Lung (tissue), 12 donors: ENCODE data around the gene NFIB. TPM values are rescaled to one million over a fixed set of nuclear protein-coding genes. Genes with fewer than 3 reads are reported as not detected.

Source experiments
- ATAC-seq: fragments of 200-7000 bp; cut with Tn5 transposase; one replicate; pipeline ENCODE4 v1.9.1; 2020; ENCODE audit warnings: moderate number of reproducible peaks; ENCODE audit not compliant: insufficient read depth, low FRiP score
- DNase-seq, 3 donors: peaks; one replicate each; pipeline ENCODE4 v3.0.0-alpha.2; 2013 to 2017
- H3K27ac ChIP-seq, 2 donors: one replicate each; pipeline ENCODE4 v1.5.1; 2013; ENCODE audit warnings: mild to moderate bottlenecking in 2 of 2, moderate library complexity in 2 of 2, control low read depth in 1 of 2, inconsistent platforms in 1 of 2, low read depth in 1 of 2, low read length in 1 of 2
- H3K27me3 ChIP-seq, 3 donors: one replicate each; pipeline ENCODE4 v1.5.1; 2013; ENCODE audit warnings: low read length in 2 of 3; ENCODE audit not compliant: control insufficient read depth in 3 of 3, insufficient read depth in 3 of 3
- H3K36me3 ChIP-seq, 4 donors: one replicate each; pipeline ENCODE4 v1.5.1; 2013; ENCODE audit warnings: low read length in 4 of 4, mild to moderate bottlenecking in 1 of 4, moderate library complexity in 1 of 4; ENCODE audit not compliant: control insufficient read depth in 4 of 4, insufficient read depth in 4 of 4
- H3K4me1 ChIP-seq, 5 donors: one replicate each; pipeline ENCODE4 v1.5.1; 2013; ENCODE audit warnings: low read length in 5 of 5, mild to moderate bottlenecking in 2 of 5, moderate library complexity in 1 of 5; ENCODE audit not compliant: control insufficient read depth in 5 of 5, insufficient read depth in 5 of 5
- H3K4me3 ChIP-seq: one replicate; pipeline ENCODE4 v1.5.1; 2013; ENCODE audit warnings: mild to moderate bottlenecking, control low read depth, moderate library complexity
- H3K9ac ChIP-seq, 2 donors: one replicate each; pipeline ENCODE4 v1.5.1; 2013; ENCODE audit warnings: low read length in 2 of 2, control low read depth in 1 of 2; ENCODE audit not compliant: insufficient read depth in 1 of 2
- H3K9me3 ChIP-seq, 4 donors: one replicate each; pipeline ENCODE4 v1.5.1; 2013; ENCODE audit warnings: low read length in 3 of 4, mild to moderate bottlenecking in 1 of 4, moderate library complexity in 1 of 4; ENCODE audit not compliant: control insufficient read depth in 4 of 4, insufficient read depth in 3 of 4
- CTCF ChIP-seq: IDR thresholded peaks from 2 replicates; pipeline ENCODE4 v1.5.1; 2012; ENCODE audit warnings: mild to moderate bottlenecking; ENCODE audit errors: control extremely low read depth, extremely low read depth
- WGBS, 2 donors: extraction: QIAGEN DNeasy Blood & Tissue Kit; methylation state at CpG; one replicate each; pipeline ENCODE4 v1.1.7; 2013; 5-methylcytosine and 5-hydroxymethylcytosine counted together
- polyA plus RNA-seq, 2 donors: library from polyadenylated mRNA; stranded (reverse); fragments of 200-250 nt; gene quantifications; one replicate each; pipeline ENCODE4 v1.2.1, GENCODE V29; 2013
- total RNA-seq, 2 donors: library from RNA; depleted of rRNA in 1 of 2; stranded (reverse); fragments of >200 nt in 1 of 2; gene quantifications; one replicate each; pipeline ENCODE4 v1.2.1, GENCODE V29; 2014 to 2021
- donor health status: control.
- donor health status: control.
- donor health status: Bipolar disorder and iron deficiency.
- donor health status: healthy.
- donor health status: DM: yes; HTN: yes; CAD: no.

NFIB gene
- total and polyA plus RNA-seq, 4 donors = 7.3 to 189 (median 51.0) TPM

- peaks cover 2 to 75% (median 46%) of the 10 kb centered on the region in 5 donors for H3K4me1 ChIP-seq
- peak overlapping the region in 1 of 2 donors; percentile 46 for H3K9ac ChIP-seq
- no peaks in the 10 kb centered on the region for H3K9me3 ChIP-seq
- peak overlapping the region; percentile 61 to 70 for H3K27ac ChIP-seq
- H3K4me3 ChIP-seq = no peak overlapping the region
- peak in 2 of 3 donors; percentile 59 to 64 for DNase-seq
- WGBS, 2 donors = 4 to 8% methylated on average over 4 of the region's 4 CpGs
- H3K27me3 ChIP-seq = no peaks in the 10 kb centered on the region
- no peak for ATAC-seq
- no peak for TF ChIP-seq CTCF
- H3K36me3 ChIP-seq = peaks cover 0 to 7% (median under 1%) of the 10 kb centered on the region in 4 donors
Observed at GRCh38 chr9:14273696-14274121, 40.2 kb downstream of the NFIB start.

- no peak for DNase-seq
- Histone ChIP-seq H3K9ac (peak overlapping the region in 1 of 2 donors; percentile 36), H3K9me3 (no peaks in the 10 kb centered on the region), H3K27me3 (peaks cover 0 to 2% (median 0%) of the 10 kb centered on the region in 3 donors), H3K4me3 (no peak overlapping the region), H3K27ac (peak overlapping the region in 1 of 2 donors; percentile 33), H3K4me1 (peaks cover 2 to 71% (median 41%) of the 10 kb centered on the region in 5 donors), H3K36me3 (peaks cover 0 to 12% (median 4%) of the 10 kb centered on the region in 4 donors)
- TF ChIP-seq CTCF = no peak
- 50 to 67% methylated on average over 7 of the region's 7 CpGs for WGBS, 2 donors
- ATAC-seq = no peak
Observed at GRCh38 chr9:14272927-14273528, 40.9 kb downstream of the NFIB start.

GRCh38 chr9:14271093-14271673 lies 42.8 kb downstream of the NFIB start:
- TF ChIP-seq CTCF = no peak
- Histone ChIP-seq H3K4me3 (no peak overlapping the region), H3K27me3 (peaks cover 0 to 2% (median 0%) of the 10 kb centered on the region in 3 donors), H3K9me3 (no peaks in the 10 kb centered on the region), H3K27ac (peak overlapping the region; percentile 15 to 33), H3K4me1 (peaks cover 2 to 61% (median 34%) of the 10 kb centered on the region in 5 donors), H3K36me3 (peaks cover 0 to 13% (median 4%) of the 10 kb centered on the region in 4 donors), H3K9ac (no peak overlapping the region)
- 39% methylated on average over 7 of the region's 7 CpGs for WGBS, 2 donors
- no peak for ATAC-seq
- peak; percentile 92 to 96 (median 95) for DNase-seq
